ENCODE results near the gene PDE4B.

GRCh38 chr1:65910432-65910831 lies 117.7 kb downstream of the PDE4B start:
- TF ChIP-seq CTCF (IDR thresholded peaks at IDR 0.05; ENCODE audit: low read length) (no peak), EZH2 (IDR thresholded peaks at IDR 0.05; ENCODE audit: borderline replicate concordance, low read length) (no peak)
